22Rv1 (cell line): Measurements from ENCODE around the gene RPN2.

Source experiments
- CTCF ChIP-seq: fragments of 450-650 bp; IDR thresholded peaks from 2 replicates; pipeline ENCODE4 v1.5.1; 2017; ENCODE audit warnings: mild to moderate bottlenecking
- ZFX ChIP-seq: fragments of 450-650 bp; IDR thresholded peaks from 2 replicates; pipeline ENCODE4 v1.6.1; 2017; ENCODE audit warnings: antibody characterized with exemption, borderline replicate concordance

- no peak for TF ChIP-seq CTCF
- no peak for TF ChIP-seq ZFX
Observed at GRCh38 chr20:37243937-37244571, 64.9 kb downstream of the RPN2 start.
